HepG2 (cell line): ENCODE measurements around the gene FBH1. TPM values are rescaled to one million over a fixed set of nuclear protein-coding genes. Genes with fewer than 3 reads are reported as not detected.

Experiments used
- ATAC-seq: fragments of 200-7000 bp; cut with Tn5 transposase; 3 replicates; pipeline ENCODE4 v1.9.1; 2020; ENCODE audit warnings: mild to moderate bottlenecking, moderate library complexity
- BruUV-seq: library from RNA; stranded (reverse); fragments of 400-500 nt; replicated peaks from 2 replicates; lab custom pipeline; 2021; lab: Mats Ljungman, UMichigan
- CTCF ChIA-PET: fragments of 300-600 bp; formaldehyde crosslinking; extraction: SDS; loops from one replicate; lab custom pipeline; 2021; ENCODE audit warnings: low total read pairs, inconsistent platforms, low intra/inter-chr PET ratio; lab: Yijun Ruan, JAX
- POLR2A ChIA-PET: fragments of 350-600 bp; sonication (Branson Sonifier 250); formaldehyde crosslinking; loops from one replicate; lab custom pipeline; 2020; ENCODE audit warnings: antibody characterized with exemption, inconsistent platforms; lab: Yijun Ruan, JAX
- DNase-seq: peaks from one replicate; pipeline ENCODE4 v3.0.0-alpha.2; 2015; ENCODE audit warnings: low spot score
- FAIRE-seq: peaks from 3 replicates; lab custom pipeline; 2011; peaks lifted over from hg19 to GRCh38; lab: Jason Lieb, UNC
- H2AFZ ChIP-seq: one replicate; pipeline ENCODE4 v1.6.1; 2011; ENCODE audit warnings: low read length, inconsistent platforms
- H3K27ac ChIP-seq: fragments of 300-600 bp; 3 replicates; pipeline ENCODE4 v1.8.0; 2011; ENCODE audit warnings: mixed run types, mild to moderate bottlenecking, mixed read lengths, low read length, inconsistent platforms; ENCODE audit not compliant: insufficient read depth; ENCODE audit errors: extremely low read length
- H3K27me3 ChIP-seq, 2 experiments: fragments of 200-600 bp in 1 of 2; 2 replicates in 1 of 2; 3 replicates in 1 of 2; pipeline versions ENCODE4 v1.6.0 to v1.8.0; 2011; ENCODE audit warnings: low read length in 2 of 2, mild to moderate bottlenecking in 2 of 2, moderate library complexity in 2 of 2, inconsistent platforms in 1 of 2; ENCODE audit not compliant: insufficient read depth in 2 of 2, control insufficient read depth in 1 of 2
- H3K36me3 ChIP-seq, 2 experiments: fragments of 200-600 bp in 1 of 2; replicated peaks in 1 of 2; 2 replicates in 1 of 2; 3 replicates in 1 of 2; pipeline versions ENCODE4 v1.5.1 to v1.8.0; 2011; ENCODE audit warnings: low read length in 2 of 2, inconsistent platforms in 1 of 2; ENCODE audit not compliant: insufficient read depth in 2 of 2, control insufficient read depth in 1 of 2
- H3K4me1 ChIP-seq: 2 replicates; pipeline ENCODE4 v1.5.1; 2012; ENCODE audit warnings: low read length, inconsistent platforms; ENCODE audit not compliant: insufficient read depth
- H3K4me2 ChIP-seq: 2 replicates; pipeline ENCODE4 v1.6.0; 2011; ENCODE audit warnings: low read depth, low read length, inconsistent platforms
- H3K4me3 ChIP-seq, 3 experiments: fragments of 200-600 bp in 1 of 3; sonication (generic), shearing (Covaris generic) in 1 of 3; replicated peaks in 1 of 3; 2 replicates each; pipeline ENCODE4 v1.5.1; 2011 to 2016; ENCODE audit warnings: low read length in 3 of 3, inconsistent platforms in 2 of 3, low read depth in 2 of 3, mild to moderate bottlenecking in 2 of 3, control low read depth in 1 of 3, mixed read lengths in 1 of 3; ENCODE audit not compliant: insufficient read depth in 1 of 3
- H3K79me2 ChIP-seq: one replicate; pipeline ENCODE4 v1.6.1; 2011; ENCODE audit warnings: low read length, inconsistent platforms; ENCODE audit not compliant: insufficient read depth
- H3K9ac ChIP-seq: 2 replicates; pipeline ENCODE4 v1.6.0; 2011; ENCODE audit warnings: mild to moderate bottlenecking, low read depth, low read length, inconsistent platforms; ENCODE audit not compliant: insufficient read depth
- H3K9me3 ChIP-seq: 2 replicates; pipeline ENCODE4 v1.5.1; 2012; ENCODE audit warnings: mild to moderate bottlenecking, low read length
- H4K20me1 ChIP-seq: 2 replicates; pipeline ENCODE4 v1.6.0; 2011; ENCODE audit warnings: inconsistent platforms, mild to moderate bottlenecking, low read length, moderate library complexity; ENCODE audit not compliant: insufficient read depth
- CENPT ChIP-seq: sonication (generic); formaldehyde crosslinking; IDR thresholded peaks from 2 replicates; pipeline ENCODE4 v1.8.0; 2022; ENCODE audit warnings: low read depth, mild to moderate bottlenecking, moderate library complexity, missing genetic modification reagents
- HMGA1 ChIP-seq: sonication (generic); formaldehyde crosslinking; conservative IDR thresholded peaks from 2 replicates; pipeline ENCODE4 v1.4.0; 2020; ENCODE audit warnings: missing genetic modification reagents
- HNRNPH1 ChIP-seq: fragments of 200-400 bp; formaldehyde crosslinking; optimal IDR thresholded peaks from 2 replicates; pipeline ENCODE3; 2017; ENCODE audit warnings: mild to moderate bottlenecking, low read depth, low read length
- NFE2L1 ChIP-seq: sonication (generic); formaldehyde crosslinking; IDR thresholded peaks from 2 replicates; pipeline ENCODE4 v1.4.0; 2020; ENCODE audit warnings: missing genetic modification reagents, mild to moderate bottlenecking, borderline replicate concordance
- NFRKB ChIP-seq: fragments of 450-650 bp; IDR thresholded peaks from 2 replicates; pipeline ENCODE4 v1.6.1; 2017
- PLRG1 ChIP-seq: fragments of 450-650 bp; conservative IDR thresholded peaks from 2 replicates; pipeline ENCODE4 v1.6.1; 2016
- PPARG ChIP-seq: conservative IDR thresholded peaks from 2 replicates; pipeline ENCODE4 v1.6.1; 2016; ENCODE audit warnings: missing biosample characterization, missing genetic modification reagents
- PRPF4 ChIP-seq: fragments of 200-400 bp; formaldehyde crosslinking; IDR thresholded peaks from 2 replicates; pipeline ENCODE4 v1.6.1; 2016; ENCODE audit warnings: low read length, low read depth; ENCODE audit not compliant: poor library complexity, severe bottlenecking
- TBL1XR1 ChIP-seq: fragments of 150-350 bp; IDR thresholded peaks from 2 replicates; pipeline ENCODE4 v1.6.1; 2014; ENCODE audit warnings: borderline replicate concordance, low read length; ENCODE audit not compliant: partially characterized antibody
- TP53 ChIP-seq: sonication (generic); formaldehyde crosslinking; conservative IDR thresholded peaks from 2 replicates; pipeline ENCODE4 v1.4.0; 2020; ENCODE audit warnings: missing genetic modification reagents
- ZNF138 ChIP-seq: sonication (generic); formaldehyde crosslinking; IDR thresholded peaks from 2 replicates; pipeline ENCODE4 v1.5.0; 2020; ENCODE audit warnings: mild to moderate bottlenecking, low read depth, missing genetic modification reagents
- ZNF354B ChIP-seq: sonication (generic); formaldehyde crosslinking; IDR thresholded peaks from 2 replicates; pipeline ENCODE4 v1.8.0; 2022; ENCODE audit warnings: mild to moderate bottlenecking, missing genetic modification reagents
- ZSCAN9 ChIP-seq: IDR thresholded peaks from 2 replicates; pipeline ENCODE4 v1.6.1; 2016; ENCODE audit warnings: borderline replicate concordance
- WGBS: methylation state at CpG from one replicate; pipeline ENCODE4 v1.1.6; 2017; ENCODE audit warnings: low lambda C conversion rate; 5-methylcytosine and 5-hydroxymethylcytosine counted together
- in situ Hi-C: cut with HindIII; loops from 2 replicates; pipeline ENCODE4 v1.10.0; 2017; ENCODE audit warnings: low pct_unique_long_range_greater_than_20kb; ENCODE audit not compliant: extremely low pct_ligation_motif_present
- intact Hi-C: fragments of 100-400 bp; cut with micrococcal nuclease; formaldehyde crosslinking; loops from one replicate; pipeline ENCODE4 v1.10.0; 2022; ENCODE audit not compliant: unreplicated experiment
- polyA plus RNA-seq, 8 experiments: library from polyadenylated mRNA; depleted of rRNA in 3 of 8; stranded (reverse) in 7 of 8; unstranded in 1 of 8; fragments of >200 nt; fragmentation: Illumina TruSeq in 4 of 8; extraction: Trizol in 4 of 8; gene quantifications; 2 replicates each; pipeline versions ENCODE4 v1.2.1 to v1.2.3, GENCODE V29; 2011 to 2016; ENCODE audit warnings: low read depth in 4 of 8, missing spikeins in 1 of 8, mixed read lengths in 1 of 8; ENCODE audit not compliant: insufficient read depth in 1 of 8
- total RNA-seq, 5 experiments: library from RNA; depleted of rRNA; stranded (reverse); fragments of >200 nt; fragmentation: Illumina TruSeq; extraction: Trizol; gene quantifications; 2 replicates each; pipeline ENCODE4 v1.2.3, GENCODE V29; 2016; ENCODE audit warnings: low read depth in 1 of 5
- TF ChIP-seq, protein P1 (sequence below): IDR thresholded peaks from 2 replicates; pipeline ENCODE4 v1.6.1; 2018; ENCODE audit warnings: missing genetic modification reagents
- TF ChIP-seq, protein P2 (sequence below): sonication (generic); formaldehyde crosslinking; IDR thresholded peaks from 2 replicates; pipeline ENCODE4 v1.4.0; 2020; ENCODE audit warnings: missing genetic modification reagents, mild to moderate bottlenecking, borderline replicate concordance

FBH1 gene
- total and polyA plus RNA-seq, 2 of the 13 experiments (the other 11 are each of a cell fraction or from before 2014, with no cell fraction given), result 48.8 to 60.3 TPM

DNA sequence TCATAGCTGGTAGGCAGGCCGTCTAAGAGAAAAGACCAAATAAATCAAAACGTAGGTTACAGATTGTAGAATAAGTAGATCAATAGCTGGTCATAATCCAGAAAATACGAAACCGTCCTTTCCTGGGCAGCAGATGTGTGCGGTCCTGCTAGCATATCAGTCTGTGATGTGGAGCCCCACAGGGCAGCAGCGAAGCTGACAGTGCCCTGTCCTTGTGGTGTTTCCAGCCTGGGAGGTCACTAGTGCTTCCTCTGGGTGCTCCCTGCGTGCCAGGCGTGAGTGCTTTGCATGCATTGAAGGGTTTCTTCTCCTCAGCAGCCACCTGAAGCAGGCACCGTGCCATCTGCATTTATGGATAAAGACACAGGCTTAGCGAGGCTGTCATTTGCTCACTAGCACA lies 45.6 kb downstream of the FBH1 start:
- Histone ChIP-seq H4K20me1 (no peaks in the 10 kb centered on the region), H3K36me3 (peaks cover 6 to 50% of the 10 kb centered on the region in 2 experiments; a peak in 4 of 5 replicates), H3K9ac (no peak overlapping the region), H3K4me1 (no peaks in the 10 kb centered on the region)
- BruUV-seq, result no TSS peak
- DNase-seq (no peak), FAIRE-seq (no peak)
- intact Hi-C loops, result no loop called here
- TF ChIP-seq PRPF4, result no peak
- TF ChIP-seq, protein P1, sequence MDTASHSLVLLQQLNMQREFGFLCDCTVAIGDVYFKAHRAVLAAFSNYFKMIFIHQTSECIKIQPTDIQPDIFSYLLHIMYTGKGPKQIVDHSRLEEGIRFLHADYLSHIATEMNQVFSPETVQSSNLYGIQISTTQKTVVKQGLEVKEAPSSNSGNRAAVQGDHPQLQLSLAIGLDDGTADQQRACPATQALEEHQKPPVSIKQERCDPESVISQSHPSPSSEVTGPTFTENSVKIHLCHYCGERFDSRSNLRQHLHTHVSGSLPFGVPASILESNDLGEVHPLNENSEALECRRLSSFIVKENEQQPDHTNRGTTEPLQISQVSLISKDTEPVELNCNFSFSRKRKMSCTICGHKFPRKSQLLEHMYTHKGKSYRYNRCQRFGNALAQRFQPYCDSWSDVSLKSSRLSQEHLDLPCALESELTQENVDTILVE (CRISPR knock-in tag), result no peak
- TF ChIP-seq, all 625 proteins: peak for 0
- Histone ChIP-seq H3K27me3 (no peaks in the 10 kb centered on the region), H3K4me2 (no peak overlapping the region), H3K79me2 (no peaks in the 10 kb centered on the region), H3K9me3 (no peaks in the 10 kb centered on the region), H3K27ac (no peak overlapping the region), H2AFZ (no peak overlapping the region), H3K4me3 (no peak overlapping the region)
- ChIA-PET CTCF (no interaction called here), POLR2A (no interaction called here)
- WGBS, result over 99% methylated on average over 9 of the region's 10 CpGs
- no peak for ATAC-seq
- in situ Hi-C loops, result no loop called here

DNA sequence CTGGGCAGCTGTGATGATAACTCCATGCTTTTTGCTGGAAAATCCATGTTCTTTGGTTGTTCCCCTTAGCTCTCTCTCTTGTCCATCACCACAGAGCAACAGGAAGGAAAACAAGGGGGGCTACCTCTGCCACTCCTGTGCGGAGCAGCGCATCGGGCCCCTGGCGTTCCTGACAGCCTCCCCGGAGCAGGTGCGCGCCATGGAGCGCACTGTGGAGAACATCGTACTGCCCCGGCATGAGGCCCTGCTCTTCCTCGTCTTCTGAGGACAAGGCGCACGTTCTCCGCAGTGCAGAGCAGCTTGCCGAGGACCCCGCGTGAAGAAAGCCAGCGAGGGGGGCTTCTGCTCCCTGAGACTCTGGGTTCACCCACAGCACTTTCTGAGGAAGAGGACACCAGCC lies 47.0 kb downstream of the FBH1 start:
- intact Hi-C loops, result no loop called here
- no peak for ATAC-seq
- Histone ChIP-seq H3K27ac (no peak overlapping the region), H3K9me3 (no peaks in the 10 kb centered on the region), H4K20me1 (no peaks in the 10 kb centered on the region), H2AFZ (no peak overlapping the region), H3K9ac (no peak overlapping the region), H3K4me3 (no peak overlapping the region), H3K27me3 (peaks cover 0 to 6% of the 10 kb centered on the region in 2 experiments; a peak in 2 of 5 replicates), H3K4me2 (no peak overlapping the region), H3K79me2 (no peaks in the 10 kb centered on the region), H3K36me3 (peaks cover 5 to 38% of the 10 kb centered on the region in 2 experiments; a peak in 4 of 5 replicates), H3K4me1 (peaks cover 12% of the 10 kb centered on the region)
- FAIRE-seq, result no peak
- TF ChIP-seq TBL1XR1, result no peak
- TF ChIP-seq NFRKB, result no peak
- no peak for TF ChIP-seq HMGA1 (CRISPR knock-in tag)
- no peak for TF ChIP-seq ZSCAN9 (CRISPR knock-in tag)
- no peak for TF ChIP-seq ZNF354B (CRISPR knock-in tag)
- no peak for TF ChIP-seq CENPT (CRISPR knock-in tag)
- no peak for TF ChIP-seq NFE2L1
- no peak for TF ChIP-seq HNRNPH1
- TF ChIP-seq PPARG (CRISPR knock-in tag), result no peak
- TF ChIP-seq ZNF138, result no peak
- TF ChIP-seq, protein P2, sequence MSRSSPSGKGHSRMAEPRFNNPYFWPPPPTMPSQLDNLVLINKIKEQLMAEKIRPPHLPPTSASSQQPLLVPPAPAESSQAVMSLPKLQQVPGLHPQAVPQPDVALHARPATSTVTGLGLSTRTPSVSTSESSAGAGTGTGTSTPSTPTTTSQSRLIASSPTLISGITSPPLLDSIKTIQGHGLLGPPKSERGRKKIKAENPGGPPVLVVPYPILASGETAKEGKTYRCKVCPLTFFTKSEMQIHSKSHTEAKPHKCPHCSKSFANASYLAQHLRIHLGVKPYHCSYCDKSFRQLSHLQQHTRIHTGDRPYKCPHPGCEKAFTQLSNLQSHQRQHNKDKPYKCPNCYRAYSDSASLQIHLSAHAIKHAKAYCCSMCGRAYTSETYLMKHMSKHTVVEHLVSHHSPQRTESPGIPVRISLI (CRISPR knock-in tag), result no peak
- no peak for TF ChIP-seq TP53 (CRISPR knock-in tag)
- no peak for TF ChIP-seq PLRG1
- no peak for DNase-seq
- POLR2A ChIA-PET, result no interaction called here
- 99% methylated on average over 17 of the region's 18 CpGs for WGBS
- in situ Hi-C loops, result no loop called here
- CTCF ChIA-PET, result no interaction called here
- no TSS peak for BruUV-seq
